Measurements from ENCODE around the gene SCAMP4. TPM values are rescaled to one million over a fixed set of nuclear protein-coding genes. Genes with fewer than 3 reads are reported as not detected.

Gene SCAMP4
- total RNA-seq, 1 experiment from 2014 or later = 81.3 TPM

DNA sequence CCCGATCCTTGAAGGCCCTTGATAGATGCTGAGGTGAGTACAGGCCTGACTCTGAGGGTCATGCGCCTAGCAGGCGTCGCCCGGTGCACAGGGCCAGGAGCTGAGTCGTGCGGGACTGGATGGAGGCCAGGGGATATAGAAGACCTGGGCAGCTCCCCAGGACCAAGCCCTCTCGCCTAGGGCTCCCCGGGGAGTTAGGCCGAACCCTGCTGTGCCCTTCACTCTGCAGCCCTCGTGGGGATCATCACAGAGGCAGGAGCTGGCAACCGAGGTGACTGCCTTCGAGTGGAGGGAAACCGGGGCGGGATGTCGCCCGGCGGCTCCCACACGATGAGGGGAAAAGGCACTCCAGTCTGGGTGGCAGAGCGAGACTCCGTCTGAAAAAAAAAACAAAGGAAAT, 47.4 kb downstream of the SCAMP4 start (continued):
- TF ChIP-seq, protein P1, sequence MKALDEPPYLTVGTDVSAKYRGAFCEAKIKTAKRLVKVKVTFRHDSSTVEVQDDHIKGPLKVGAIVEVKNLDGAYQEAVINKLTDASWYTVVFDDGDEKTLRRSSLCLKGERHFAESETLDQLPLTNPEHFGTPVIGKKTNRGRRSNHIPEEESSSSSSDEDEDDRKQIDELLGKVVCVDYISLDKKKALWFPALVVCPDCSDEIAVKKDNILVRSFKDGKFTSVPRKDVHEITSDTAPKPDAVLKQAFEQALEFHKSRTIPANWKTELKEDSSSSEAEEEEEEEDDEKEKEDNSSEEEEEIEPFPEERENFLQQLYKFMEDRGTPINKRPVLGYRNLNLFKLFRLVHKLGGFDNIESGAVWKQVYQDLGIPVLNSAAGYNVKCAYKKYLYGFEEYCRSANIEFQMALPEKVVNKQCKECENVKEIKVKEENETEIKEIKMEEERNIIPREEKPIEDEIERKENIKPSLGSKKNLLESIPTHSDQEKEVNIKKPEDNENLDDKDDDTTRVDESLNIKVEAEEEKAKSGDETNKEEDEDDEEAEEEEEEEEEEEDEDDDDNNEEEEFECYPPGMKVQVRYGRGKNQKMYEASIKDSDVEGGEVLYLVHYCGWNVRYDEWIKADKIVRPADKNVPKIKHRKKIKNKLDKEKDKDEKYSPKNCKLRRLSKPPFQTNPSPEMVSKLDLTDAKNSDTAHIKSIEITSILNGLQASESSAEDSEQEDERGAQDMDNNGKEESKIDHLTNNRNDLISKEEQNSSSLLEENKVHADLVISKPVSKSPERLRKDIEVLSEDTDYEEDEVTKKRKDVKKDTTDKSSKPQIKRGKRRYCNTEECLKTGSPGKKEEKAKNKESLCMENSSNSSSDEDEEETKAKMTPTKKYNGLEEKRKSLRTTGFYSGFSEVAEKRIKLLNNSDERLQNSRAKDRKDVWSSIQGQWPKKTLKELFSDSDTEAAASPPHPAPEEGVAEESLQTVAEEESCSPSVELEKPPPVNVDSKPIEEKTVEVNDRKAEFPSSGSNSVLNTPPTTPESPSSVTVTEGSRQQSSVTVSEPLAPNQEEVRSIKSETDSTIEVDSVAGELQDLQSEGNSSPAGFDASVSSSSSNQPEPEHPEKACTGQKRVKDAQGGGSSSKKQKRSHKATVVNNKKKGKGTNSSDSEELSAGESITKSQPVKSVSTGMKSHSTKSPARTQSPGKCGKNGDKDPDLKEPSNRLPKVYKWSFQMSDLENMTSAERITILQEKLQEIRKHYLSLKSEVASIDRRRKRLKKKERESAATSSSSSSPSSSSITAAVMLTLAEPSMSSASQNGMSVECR (CRISPR knock-in tag; IDR thresholded peaks at IDR 0.05; ENCODE audit: borderline replicate concordance) = no peak
- TF ChIP-seq SMAD4 (CRISPR knock-in tag; IDR thresholded peaks at IDR 0.05) (no peak), ZNF263 (CRISPR knock-in tag; IDR thresholded peaks at IDR 0.05; ENCODE audit: low read depth) (no peak), JUN (CRISPR knock-in tag; IDR thresholded peaks at IDR 0.05) (no peak), GRHL2 (CRISPR knock-in tag; IDR thresholded peaks at IDR 0.05; ENCODE audit: insufficient replicate concordance, severe bottlenecking) (no peak)
- TF ChIP-seq, protein P2, sequence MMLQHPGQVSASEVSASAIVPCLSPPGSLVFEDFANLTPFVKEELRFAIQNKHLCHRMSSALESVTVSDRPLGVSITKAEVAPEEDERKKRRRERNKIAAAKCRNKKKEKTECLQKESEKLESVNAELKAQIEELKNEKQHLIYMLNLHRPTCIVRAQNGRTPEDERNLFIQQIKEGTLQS (CRISPR knock-in tag; conservative IDR thresholded peaks at IDR 0.05) = no peak

DNA sequence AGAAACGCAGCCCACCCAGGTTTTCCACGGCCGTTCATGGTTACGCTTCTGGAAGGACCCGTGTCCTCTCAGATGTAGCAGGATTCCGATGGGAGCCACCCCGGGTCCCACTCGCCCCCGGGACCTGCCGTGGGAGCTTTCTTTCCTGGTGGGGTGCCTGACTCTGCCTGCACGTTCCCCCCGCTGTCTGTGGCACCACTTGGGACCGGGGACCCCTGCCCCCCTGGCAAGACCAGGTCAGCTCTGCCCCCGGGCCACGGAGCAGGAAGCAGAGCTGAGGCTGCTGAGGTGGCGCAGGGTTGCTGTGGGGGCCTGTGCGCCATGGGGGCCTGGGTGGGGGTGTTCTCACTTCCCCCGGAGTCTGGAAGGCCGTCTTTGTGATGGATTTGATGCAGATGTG, 47.8 kb downstream of the SCAMP4 start:
- H3K4me3 Mint-ChIP-seq = no peak overlapping the region
- no peaks in the 10 kb centered on the region for H3K9me3 Mint-ChIP-seq
- H3K27me3 Mint-ChIP-seq (ENCODE audit: low read depth) = no peaks in the 10 kb centered on the region
- ChIA-PET CTCF (interaction anchor here (0.6 to 1.5 kb wide), 3 partner anchors 23 to 363 kb away, joined by 3 read pairs; no protein-coding TSS in a partner anchor), POLR2A (no interaction called here)
- H3K36me3 Mint-ChIP-seq = peaks cover 3% of the 10 kb centered on the region; the same call in 1 of the 2 replicates
- no peak overlapping the region for H3K27ac Mint-ChIP-seq
- DNase-seq (ENCODE audit: low spot score) (no peak), ATAC-seq (no peak)
- H3K4me1 Mint-ChIP-seq = peaks cover 4% of the 10 kb centered on the region; the same call in 1 of the 2 replicates
- TF ChIP-seq SP1 (CRISPR knock-in tag; conservative IDR thresholded peaks at IDR 0.05) (no peak), ZNF232 (CRISPR knock-in tag; IDR thresholded peaks at IDR 0.05) (no peak), ESRRA (CRISPR knock-in tag; IDR thresholded peaks at IDR 0.05; ENCODE audit: borderline replicate concordance) (no peak), GTF2I (CRISPR knock-in tag; conservative IDR thresholded peaks at IDR 0.05) (no peak), ERG (CRISPR knock-in tag; IDR thresholded peaks at IDR 0.05) (no peak), MXD4 (CRISPR knock-in tag; IDR thresholded peaks at IDR 0.05; ENCODE audit: borderline replicate concordance) (no peak), AR (CRISPR knock-in tag; IDR thresholded peaks at IDR 0.05) (no peak), TCF7 (CRISPR knock-in tag; IDR thresholded peaks at IDR 0.05; ENCODE audit: low read depth) (no peak), AFF4 (CRISPR knock-in tag; IDR thresholded peaks at IDR 0.05; ENCODE audit: borderline replicate concordance) (no peak)
- TF ChIP-seq, protein P3, sequence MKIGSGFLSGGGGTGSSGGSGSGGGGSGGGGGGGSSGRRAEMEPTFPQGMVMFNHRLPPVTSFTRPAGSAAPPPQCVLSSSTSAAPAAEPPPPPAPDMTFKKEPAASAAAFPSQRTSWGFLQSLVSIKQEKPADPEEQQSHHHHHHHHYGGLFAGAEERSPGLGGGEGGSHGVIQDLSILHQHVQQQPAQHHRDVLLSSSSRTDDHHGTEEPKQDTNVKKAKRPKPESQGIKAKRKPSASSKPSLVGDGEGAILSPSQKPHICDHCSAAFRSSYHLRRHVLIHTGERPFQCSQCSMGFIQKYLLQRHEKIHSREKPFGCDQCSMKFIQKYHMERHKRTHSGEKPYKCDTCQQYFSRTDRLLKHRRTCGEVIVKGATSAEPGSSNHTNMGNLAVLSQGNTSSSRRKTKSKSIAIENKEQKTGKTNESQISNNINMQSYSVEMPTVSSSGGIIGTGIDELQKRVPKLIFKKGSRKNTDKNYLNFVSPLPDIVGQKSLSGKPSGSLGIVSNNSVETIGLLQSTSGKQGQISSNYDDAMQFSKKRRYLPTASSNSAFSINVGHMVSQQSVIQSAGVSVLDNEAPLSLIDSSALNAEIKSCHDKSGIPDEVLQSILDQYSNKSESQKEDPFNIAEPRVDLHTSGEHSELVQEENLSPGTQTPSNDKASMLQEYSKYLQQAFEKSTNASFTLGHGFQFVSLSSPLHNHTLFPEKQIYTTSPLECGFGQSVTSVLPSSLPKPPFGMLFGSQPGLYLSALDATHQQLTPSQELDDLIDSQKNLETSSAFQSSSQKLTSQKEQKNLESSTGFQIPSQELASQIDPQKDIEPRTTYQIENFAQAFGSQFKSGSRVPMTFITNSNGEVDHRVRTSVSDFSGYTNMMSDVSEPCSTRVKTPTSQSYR (CRISPR knock-in tag; IDR thresholded peaks at IDR 0.05) = no peak
- TF ChIP-seq, protein P4, sequence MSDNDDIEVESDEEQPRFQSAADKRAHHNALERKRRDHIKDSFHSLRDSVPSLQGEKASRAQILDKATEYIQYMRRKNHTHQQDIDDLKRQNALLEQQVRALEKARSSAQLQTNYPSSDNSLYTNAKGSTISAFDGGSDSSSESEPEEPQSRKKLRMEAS (CRISPR knock-in tag; IDR thresholded peaks at IDR 0.05) = no peak
- TF ChIP-seq, protein P5, sequence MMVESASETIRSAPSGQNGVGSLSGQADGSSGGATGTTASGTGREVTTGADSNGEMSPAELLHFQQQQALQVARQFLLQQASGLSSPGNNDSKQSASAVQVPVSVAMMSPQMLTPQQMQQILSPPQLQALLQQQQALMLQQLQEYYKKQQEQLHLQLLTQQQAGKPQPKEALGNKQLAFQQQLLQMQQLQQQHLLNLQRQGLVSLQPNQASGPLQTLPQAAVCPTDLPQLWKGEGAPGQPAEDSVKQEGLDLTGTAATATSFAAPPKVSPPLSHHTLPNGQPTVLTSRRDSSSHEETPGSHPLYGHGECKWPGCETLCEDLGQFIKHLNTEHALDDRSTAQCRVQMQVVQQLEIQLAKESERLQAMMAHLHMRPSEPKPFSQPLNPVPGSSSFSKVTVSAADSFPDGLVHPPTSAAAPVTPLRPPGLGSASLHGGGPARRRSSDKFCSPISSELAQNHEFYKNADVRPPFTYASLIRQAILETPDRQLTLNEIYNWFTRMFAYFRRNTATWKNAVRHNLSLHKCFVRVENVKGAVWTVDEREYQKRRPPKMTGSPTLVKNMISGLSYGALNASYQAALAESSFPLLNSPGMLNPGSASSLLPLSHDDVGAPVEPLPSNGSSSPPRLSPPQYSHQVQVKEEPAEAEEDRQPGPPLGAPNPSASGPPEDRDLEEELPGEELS (CRISPR knock-in tag; IDR thresholded peaks at IDR 0.05) = no peak
